Activated CD8-positive, alpha-beta memory T cell treated with anti-CD3 and anti-CD28 coated beads, Interleukin-2, amount 50 U/mL, for 24 hours (primary cell): ENCODE measurements around the gene GPSM1.

Experiments used
- DNase-seq: peaks from one replicate; pipeline ENCODE4 v3.0.0-alpha.2; 2020; ENCODE audit errors: extremely low read depth

GPSM1 gene

GRCh38 chr9:136290508-136291000 lies 36.8 kb upstream of the GPSM1 start:
- no peak for DNase-seq

- DNase-seq = no peak
These were observed 35.9 kb upstream of the GPSM1 start for GRCh38 chr9:136291306-136292025.

GRCh38 chr9:136292026-136292538 lies 35.3 kb upstream of the GPSM1 start:
- DNase-seq = no peak

GRCh38 chr9:136292591-136293448 lies 34.5 kb upstream of the GPSM1 start:
- DNase-seq = no peak

GRCh38 chr9:136293476-136294077 lies 33.8 kb upstream of the GPSM1 start:
- DNase-seq = no peak

- no peak for DNase-seq
These were observed 32.9 kb upstream of the GPSM1 start for GRCh38 chr9:136294437-136294836.

- no peak for DNase-seq
These were observed 32.3 kb upstream of the GPSM1 start for GRCh38 chr9:136295055-136295454.

GRCh38 chr9:136295542-136296433 lies 31.6 kb upstream of the GPSM1 start:
- no peak for DNase-seq

- DNase-seq = no peak
These were observed 30.8 kb upstream of the GPSM1 start for GRCh38 chr9:136296434-136297015.

GRCh38 chr9:136297016-136297691 lies 30.2 kb upstream of the GPSM1 start:
- no peak for DNase-seq

GRCh38 chr9:136297766-136298735 lies 29.3 kb upstream of the GPSM1 start:
- no peak for DNase-seq

- no peak for DNase-seq
These were observed 28.2 kb upstream of the GPSM1 start for GRCh38 chr9:136299116-136299515.

- DNase-seq = no peak
These were observed 27.8 kb upstream of the GPSM1 start for GRCh38 chr9:136299541-136299940.

GRCh38 chr9:136300016-136300545 lies 27.3 kb upstream of the GPSM1 start:
- DNase-seq = no peak

GRCh38 chr9:136300866-136301265 lies 26.5 kb upstream of the GPSM1 start:
- no peak for DNase-seq

GRCh38 chr9:136302527-136302926 lies 24.8 kb upstream of the GPSM1 start:
- no peak for DNase-seq

- no peak for DNase-seq
These were observed 24.1 kb upstream of the GPSM1 start for GRCh38 chr9:136303066-136303824.

- no peak for DNase-seq
These were observed 23.4 kb upstream of the GPSM1 start, which contains the start of gene CCDC187 for GRCh38 chr9:136303825-136304416. CCDC187 (minus strand) TSS chr9:136304094; CDS start chr9:136303830, 264 bp downstream.
